ENCODE data around the gene AXIN2. TPM values are rescaled to one million over a fixed set of nuclear protein-coding genes. Genes with fewer than 3 reads are reported as not detected.

The AXIN2 gene
- total and polyA plus RNA-seq, 10 of the 15 experiments (the other 5 are each of a cell fraction or from before 2014, with no cell fraction given): 0.47 to 7.8 (median 3.1) TPM

DNA sequence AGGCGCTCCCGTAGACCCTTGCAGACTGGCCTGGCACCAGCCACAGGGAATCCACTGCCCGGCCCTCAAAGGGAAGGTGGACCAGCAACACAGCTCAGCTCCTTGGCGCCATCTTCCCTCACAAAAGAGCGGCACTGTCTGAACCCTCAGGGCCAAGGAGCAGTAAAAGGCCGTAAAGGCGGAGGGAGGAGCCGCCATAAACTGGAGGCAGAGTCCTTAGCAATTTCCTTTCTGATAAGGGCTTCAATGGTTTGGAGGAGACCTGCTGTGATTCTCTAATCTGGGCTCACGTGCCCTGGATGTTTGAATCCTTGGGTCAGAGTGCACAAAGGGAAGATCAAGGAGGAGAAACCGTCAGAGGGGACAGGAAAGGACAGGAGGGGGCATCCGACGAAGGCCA, 15.5 kb upstream of the AXIN2 start (continued):
- TF ChIP-seq NFIC (IDR thresholded peaks at IDR 0.05; ENCODE audit: low read depth, low read length): no peak

DNA sequence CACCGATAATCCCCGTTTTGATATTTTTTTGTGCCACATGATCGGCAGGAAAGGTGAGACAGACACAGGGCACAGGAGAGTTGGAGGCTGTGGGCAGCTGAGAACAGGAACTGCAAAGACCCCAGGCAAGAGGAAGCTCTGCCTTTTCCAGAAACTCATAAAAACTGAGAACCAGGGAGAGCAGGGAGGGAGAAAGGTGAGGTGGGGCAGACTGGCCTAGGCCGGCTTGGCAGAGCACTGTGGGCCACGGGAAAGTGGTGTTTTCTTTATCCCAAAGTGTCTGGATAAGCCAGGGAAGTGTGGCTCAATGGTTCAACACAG, 11.8 kb upstream of the AXIN2 start:
- no peaks in the 10 kb centered on the region for H3K36me3 ChIP-seq (ENCODE audit: control insufficient read depth in 2 of 2, insufficient read depth in 2 of 2, low read length in 1 of 2)
- no peak overlapping the region for H3K27ac ChIP-seq (ENCODE audit: control insufficient read depth, insufficient read depth)
- H3K79me2 ChIP-seq (ENCODE audit: control insufficient read depth, insufficient read depth, low read length): no peaks in the 10 kb centered on the region
- BruUV-seq (replicated peaks): no TSS peak
- no peaks in the 10 kb centered on the region for H4K20me1 ChIP-seq (ENCODE audit: control insufficient read depth, insufficient read depth)
- H3K9me3 ChIP-seq (replicated peaks; ENCODE audit: control insufficient read depth, insufficient read depth, low read length): no peaks in the 10 kb centered on the region; the same call in 2 of the 3 replicates
- no peak for FAIRE-seq
- CTCF ChIA-PET: no interaction called here
- RAD21 ChIA-PET (ENCODE audit: unreplicated experiment): no interaction called here
- ATAC-seq: no peak
- DNase-seq (ENCODE audit: low read depth, low spot score): no peak
- no peak overlapping the region for H2AFZ ChIP-seq (ENCODE audit: control insufficient read depth, low read depth, low read length)
- WGBS (ENCODE audit: insufficient coverage, insufficient replicate concordance, low lambda C conversion rate, missing lambda C conversion rate): 79% methylated on average over 5 of the region's 5 CpGs
- POLR2A ChIA-PET: no interaction called here
- TF ChIP-seq, protein P1, sequence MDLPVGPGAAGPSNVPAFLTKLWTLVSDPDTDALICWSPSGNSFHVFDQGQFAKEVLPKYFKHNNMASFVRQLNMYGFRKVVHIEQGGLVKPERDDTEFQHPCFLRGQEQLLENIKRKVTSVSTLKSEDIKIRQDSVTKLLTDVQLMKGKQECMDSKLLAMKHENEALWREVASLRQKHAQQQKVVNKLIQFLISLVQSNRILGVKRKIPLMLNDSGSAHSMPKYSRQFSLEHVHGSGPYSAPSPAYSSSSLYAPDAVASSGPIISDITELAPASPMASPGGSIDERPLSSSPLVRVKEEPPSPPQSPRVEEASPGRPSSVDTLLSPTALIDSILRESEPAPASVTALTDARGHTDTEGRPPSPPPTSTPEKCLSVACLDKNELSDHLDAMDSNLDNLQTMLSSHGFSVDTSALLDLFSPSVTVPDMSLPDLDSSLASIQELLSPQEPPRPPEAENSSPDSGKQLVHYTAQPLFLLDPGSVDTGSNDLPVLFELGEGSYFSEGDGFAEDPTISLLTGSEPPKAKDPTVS (IDR thresholded peaks at IDR 0.05; ENCODE audit: low read depth, low read length): no peak
- TF ChIP-seq MYB (IDR thresholded peaks at IDR 0.05; ENCODE audit: borderline replicate concordance, low read depth, low read length) (no peak), ZNF217 (IDR thresholded peaks at IDR 0.05) (no peak), ETV6 (conservative IDR thresholded peaks at IDR 0.05 in 1 of 2, IDR thresholded peaks at IDR 0.05 in 1 of 2; ENCODE audit: borderline replicate concordance in 1 of 2, low read depth in 1 of 2) (no peak), SIX5 (IDR thresholded peaks at IDR 0.05; ENCODE audit: low read depth, low read length, severe bottlenecking) (no peak), STAT1 (conservative IDR thresholded peaks at IDR 0.05) (no peak), IKZF1 (conservative IDR thresholded peaks at IDR 0.05) (no peak)
- TF ChIP-seq, protein P2, sequence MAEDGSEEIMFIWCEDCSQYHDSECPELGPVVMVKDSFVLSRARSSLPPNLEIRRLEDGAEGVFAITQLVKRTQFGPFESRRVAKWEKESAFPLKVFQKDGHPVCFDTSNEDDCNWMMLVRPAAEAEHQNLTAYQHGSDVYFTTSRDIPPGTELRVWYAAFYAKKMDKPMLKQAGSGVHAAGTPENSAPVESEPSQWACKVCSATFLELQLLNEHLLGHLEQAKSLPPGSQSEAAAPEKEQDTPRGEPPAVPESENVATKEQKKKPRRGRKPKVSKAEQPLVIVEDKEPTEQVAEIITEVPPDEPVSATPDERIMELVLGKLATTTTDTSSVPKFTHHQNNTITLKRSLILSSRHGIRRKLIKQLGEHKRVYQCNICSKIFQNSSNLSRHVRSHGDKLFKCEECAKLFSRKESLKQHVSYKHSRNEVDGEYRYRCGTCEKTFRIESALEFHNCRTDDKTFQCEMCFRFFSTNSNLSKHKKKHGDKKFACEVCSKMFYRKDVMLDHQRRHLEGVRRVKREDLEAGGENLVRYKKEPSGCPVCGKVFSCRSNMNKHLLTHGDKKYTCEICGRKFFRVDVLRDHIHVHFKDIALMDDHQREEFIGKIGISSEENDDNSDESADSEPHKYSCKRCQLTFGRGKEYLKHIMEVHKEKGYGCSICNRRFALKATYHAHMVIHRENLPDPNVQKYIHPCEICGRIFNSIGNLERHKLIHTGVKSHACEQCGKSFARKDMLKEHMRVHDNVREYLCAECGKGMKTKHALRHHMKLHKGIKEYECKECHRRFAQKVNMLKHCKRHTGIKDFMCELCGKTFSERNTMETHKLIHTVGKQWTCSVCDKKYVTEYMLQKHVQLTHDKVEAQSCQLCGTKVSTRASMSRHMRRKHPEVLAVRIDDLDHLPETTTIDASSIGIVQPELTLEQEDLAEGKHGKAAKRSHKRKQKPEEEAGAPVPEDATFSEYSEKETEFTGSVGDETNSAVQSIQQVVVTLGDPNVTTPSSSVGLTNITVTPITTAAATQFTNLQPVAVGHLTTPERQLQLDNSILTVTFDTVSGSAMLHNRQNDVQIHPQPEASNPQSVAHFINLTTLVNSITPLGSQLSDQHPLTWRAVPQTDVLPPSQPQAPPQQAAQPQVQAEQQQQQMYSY (CRISPR knock-in tag; IDR thresholded peaks at IDR 0.05): no peak
- intact Hi-C loops (cut with micrococcal nuclease; ENCODE audit: unreplicated experiment) (no loop called here), in situ Hi-C loops (cut with MboI) (loop anchor here (25.0 kb wide), 1 partner anchor 611 kb away; no protein-coding TSS in a partner anchor)
- H3K4me3 ChIP-seq: no peak overlapping the region
- H3K4me1 ChIP-seq (ENCODE audit: control insufficient read depth, insufficient read depth, low read length): peaks cover 13% of the 10 kb centered on the region
- H3K9ac ChIP-seq (ENCODE audit: control insufficient read depth, insufficient read depth, low read length): no peak overlapping the region
- no peaks in the 10 kb centered on the region for H3K27me3 ChIP-seq (replicated peaks in 1 of 2; ENCODE audit: control insufficient read depth in 2 of 2, insufficient read depth in 2 of 2, low read length in 1 of 2)
- no peak overlapping the region for H3K4me2 ChIP-seq (ENCODE audit: control insufficient read depth, insufficient read depth)
- SMC1A ChIA-PET (ENCODE audit: uncharacterized antibody, unreplicated experiment): no interaction called here
